AG08396 (cell line): ENCODE measurements around the gene TREX2.
A peak's percentile ranks its signal among the peaks of the same experiment; 100 is the strongest.

Experiments
- DNase-seq: peaks from one replicate; pipeline ENCODE4 v3.0.0; 2012; ENCODE audit warnings: low spot score, mixed read lengths

Gene TREX2

GRCh38 chrX:153475751-153476281, 30.0 kb upstream of the TREX2 start:
- no peak for DNase-seq

GRCh38 chrX:153475271-153475670, 29.4 kb upstream of the TREX2 start:
- no peak for DNase-seq

- peak; percentile 65 for DNase-seq
These were observed 28.9 kb upstream of the TREX2 start for GRCh38 chrX:153474718-153475117.

- DNase-seq, result no peak
These were observed 28.4 kb upstream of the TREX2 start for GRCh38 chrX:153474266-153474665.

- DNase-seq, result no peak
These were observed 27.3 kb upstream of the TREX2 start for GRCh38 chrX:153473126-153473525.

- DNase-seq, result no peak
These were observed 25.9 kb upstream of the TREX2 start for GRCh38 chrX:153471663-153472280.

GRCh38 chrX:153470411-153471363, 24.8 kb upstream of the TREX2 start, which contains the start of gene HAUS7:
Gene HAUS7 (minus strand): TSS chrX:153470576. CDS start chrX:153470557, 19 bp downstream.
- peak; percentile 95 for DNase-seq

GRCh38 chrX:153469811-153470410, 24.1 kb upstream of the TREX2 start:
- no peak for DNase-seq

GRCh38 chrX:153468008-153468580, 22.2 kb upstream of the TREX2 start:
- no peak for DNase-seq

GRCh38 chrX:153465691-153466380, 20.0 kb upstream of the TREX2 start:
- DNase-seq, result no peak

GRCh38 chrX:153464116-153464515, 18.3 kb upstream of the TREX2 start:
- no peak for DNase-seq

- no peak for DNase-seq
These were observed 17.7 kb upstream of the TREX2 start for GRCh38 chrX:153463556-153463955.

GRCh38 chrX:153463031-153463430, 17.2 kb upstream of the TREX2 start:
- no peak for DNase-seq

- no peak for DNase-seq
These were observed 16.4 kb upstream of the TREX2 start for GRCh38 chrX:153462291-153462690.

- peak; percentile 52 for DNase-seq
These were observed 15.0 kb upstream of the TREX2 start for GRCh38 chrX:153460826-153461225.

GRCh38 chrX:153459986-153460385, 14.1 kb upstream of the TREX2 start:
- DNase-seq, result peak; percentile 70

- DNase-seq, result no peak
These were observed 12.6 kb upstream of the TREX2 start for GRCh38 chrX:153458476-153458875.

GRCh38 chrX:153457827-153458466, 12.1 kb upstream of the TREX2 start:
- no peak for DNase-seq

- no peak for DNase-seq
These were observed 11.4 kb upstream of the TREX2 start for GRCh38 chrX:153457136-153457825.

- no peak for DNase-seq
These were observed 10.8 kb upstream of the TREX2 start for GRCh38 chrX:153456704-153457103.
